GM12801 (cell line): Measurements from ENCODE around the gene RANBP17.

ENCODE experiments used
- CTCF ChIP-seq: IDR thresholded peaks from one replicate; pipeline ENCODE4 v1.5.1; 2011; ENCODE audit warnings: control low read depth; ENCODE audit not compliant: insufficient read length; ENCODE audit errors: extremely low read depth

RANBP17 gene

GRCh38 chr5:171162165-171162564, 300.3 kb downstream of the RANBP17 start:
- no peak for TF ChIP-seq CTCF

- no peak for TF ChIP-seq CTCF
Measured at GRCh38 chr5:171162596-171162995, 300.8 kb downstream of the RANBP17 start.

- no peak for TF ChIP-seq CTCF
Measured at GRCh38 chr5:171166766-171167165, 304.9 kb downstream of the RANBP17 start.

- TF ChIP-seq CTCF: no peak
Measured at GRCh38 chr5:171168171-171168570, 306.4 kb downstream of the RANBP17 start.

- no peak for TF ChIP-seq CTCF
Measured at GRCh38 chr5:171175746-171176145, 313.9 kb downstream of the RANBP17 start.

- no peak for TF ChIP-seq CTCF
Measured at GRCh38 chr5:171188016-171188415, 326.2 kb downstream of the RANBP17 start.

- no peak for TF ChIP-seq CTCF
Measured at GRCh38 chr5:171189442-171189841, 327.6 kb downstream of the RANBP17 start.

- no peak for TF ChIP-seq CTCF
Measured at GRCh38 chr5:171192111-171192510, 330.3 kb downstream of the RANBP17 start.
